HepG2 (cell line): ENCODE measurements around the gene CALN1. TPM values are rescaled to one million over a fixed set of nuclear protein-coding genes. Genes with fewer than 3 reads are reported as not detected.

Experiments
- ATAC-seq: fragments of 200-7000 bp; cut with Tn5 transposase; 3 replicates; pipeline ENCODE4 v1.9.1; 2020; ENCODE audit warnings: mild to moderate bottlenecking, moderate library complexity
- BruUV-seq: library from RNA; stranded (reverse); fragments of 400-500 nt; replicated peaks from 2 replicates; lab custom pipeline; 2021; lab: Mats Ljungman, UMichigan
- CTCF ChIA-PET: fragments of 300-600 bp; formaldehyde crosslinking; extraction: SDS; loops from one replicate; lab custom pipeline; 2021; ENCODE audit warnings: low total read pairs, inconsistent platforms, low intra/inter-chr PET ratio; lab: Yijun Ruan, JAX
- POLR2A ChIA-PET: fragments of 350-600 bp; sonication (Branson Sonifier 250); formaldehyde crosslinking; loops from one replicate; lab custom pipeline; 2020; ENCODE audit warnings: antibody characterized with exemption, inconsistent platforms; lab: Yijun Ruan, JAX
- DNase-seq: peaks from one replicate; pipeline ENCODE4 v3.0.0-alpha.2; 2015; ENCODE audit warnings: low spot score
- FAIRE-seq: peaks from 3 replicates; lab custom pipeline; 2011; peaks lifted over from hg19 to GRCh38; lab: Jason Lieb, UNC
- H2AFZ ChIP-seq: one replicate; pipeline ENCODE4 v1.6.1; 2011; ENCODE audit warnings: low read length, inconsistent platforms
- H3K27ac ChIP-seq: fragments of 300-600 bp; 3 replicates; pipeline ENCODE4 v1.8.0; 2011; ENCODE audit warnings: mixed run types, mild to moderate bottlenecking, mixed read lengths, low read length, inconsistent platforms; ENCODE audit not compliant: insufficient read depth; ENCODE audit errors: extremely low read length
- H3K27me3 ChIP-seq, 2 experiments: fragments of 200-600 bp in 1 of 2; 2 replicates in 1 of 2; 3 replicates in 1 of 2; pipeline versions ENCODE4 v1.6.0 to v1.8.0; 2011; ENCODE audit warnings: low read length in 2 of 2, mild to moderate bottlenecking in 2 of 2, moderate library complexity in 2 of 2, inconsistent platforms in 1 of 2; ENCODE audit not compliant: insufficient read depth in 2 of 2, control insufficient read depth in 1 of 2
- H3K36me3 ChIP-seq, 2 experiments: fragments of 200-600 bp in 1 of 2; replicated peaks in 1 of 2; 2 replicates in 1 of 2; 3 replicates in 1 of 2; pipeline versions ENCODE4 v1.5.1 to v1.8.0; 2011; ENCODE audit warnings: low read length in 2 of 2, inconsistent platforms in 1 of 2; ENCODE audit not compliant: insufficient read depth in 2 of 2, control insufficient read depth in 1 of 2
- H3K4me1 ChIP-seq: 2 replicates; pipeline ENCODE4 v1.5.1; 2012; ENCODE audit warnings: low read length, inconsistent platforms; ENCODE audit not compliant: insufficient read depth
- H3K4me2 ChIP-seq: 2 replicates; pipeline ENCODE4 v1.6.0; 2011; ENCODE audit warnings: low read depth, low read length, inconsistent platforms
- H3K4me3 ChIP-seq, 3 experiments: fragments of 200-600 bp in 1 of 3; sonication (generic), shearing (Covaris generic) in 1 of 3; replicated peaks in 1 of 3; 2 replicates each; pipeline ENCODE4 v1.5.1; 2011 to 2016; ENCODE audit warnings: low read length in 3 of 3, inconsistent platforms in 2 of 3, low read depth in 2 of 3, mild to moderate bottlenecking in 2 of 3, control low read depth in 1 of 3, mixed read lengths in 1 of 3; ENCODE audit not compliant: insufficient read depth in 1 of 3
- H3K79me2 ChIP-seq: one replicate; pipeline ENCODE4 v1.6.1; 2011; ENCODE audit warnings: low read length, inconsistent platforms; ENCODE audit not compliant: insufficient read depth
- H3K9ac ChIP-seq: 2 replicates; pipeline ENCODE4 v1.6.0; 2011; ENCODE audit warnings: mild to moderate bottlenecking, low read depth, low read length, inconsistent platforms; ENCODE audit not compliant: insufficient read depth
- H3K9me3 ChIP-seq: 2 replicates; pipeline ENCODE4 v1.5.1; 2012; ENCODE audit warnings: mild to moderate bottlenecking, low read length
- H4K20me1 ChIP-seq: 2 replicates; pipeline ENCODE4 v1.6.0; 2011; ENCODE audit warnings: inconsistent platforms, mild to moderate bottlenecking, low read length, moderate library complexity; ENCODE audit not compliant: insufficient read depth
- CEBPB ChIP-seq: IDR thresholded peaks from 2 replicates; pipeline ENCODE4 v1.6.1; 2011; ENCODE audit warnings: low read depth, low read length, improper control_type of control experiment, borderline replicate concordance
- ELF1 ChIP-seq: sonication (generic); formaldehyde crosslinking; IDR thresholded peaks from 2 replicates; pipeline ENCODE4 v1.4.0; 2020; ENCODE audit warnings: missing genetic modification reagents
- GATA4 ChIP-seq: sonication (generic); IDR thresholded peaks from 2 replicates; pipeline ENCODE4 v1.6.1; 2016; ENCODE audit warnings: antibody characterized with exemption, low read depth, borderline replicate concordance
- IKZF5 ChIP-seq: IDR thresholded peaks from 2 replicates; pipeline ENCODE4 v1.6.1; 2018; ENCODE audit warnings: missing genetic modification reagents, mild to moderate bottlenecking, missing compliant biosample characterization
- NFKB2 ChIP-seq: sonication (generic); formaldehyde crosslinking; IDR thresholded peaks from 2 replicates; pipeline ENCODE4 v1.4.0; 2020; ENCODE audit warnings: missing genetic modification reagents, borderline replicate concordance
- PHB2 ChIP-seq: fragments of 450-650 bp; IDR thresholded peaks from 2 replicates; pipeline ENCODE4 v1.6.1; 2018; ENCODE audit not compliant: partially characterized antibody
- SP140L ChIP-seq: sonication (generic); formaldehyde crosslinking; IDR thresholded peaks from 2 replicates; pipeline ENCODE4 v1.4.0; 2020; ENCODE audit warnings: missing genetic modification reagents, borderline replicate concordance
- TOPORS ChIP-seq: sonication (generic); formaldehyde crosslinking; IDR thresholded peaks from 2 replicates; pipeline ENCODE4 v1.8.0; 2023; ENCODE audit warnings: mild to moderate bottlenecking, missing genetic modification reagents
- ZFAT ChIP-seq: sonication (generic); formaldehyde crosslinking; conservative IDR thresholded peaks from 2 replicates; pipeline ENCODE4 v1.8.1; 2023; ENCODE audit warnings: missing genetic modification reagents, inconsistent platforms
- ZFP1 ChIP-seq: IDR thresholded peaks from 2 replicates; pipeline ENCODE4 v1.6.1; 2016
- ZNF337 ChIP-seq: sonication (generic); formaldehyde crosslinking; IDR thresholded peaks from 2 replicates; pipeline ENCODE4 v1.5.1; 2020; ENCODE audit warnings: missing genetic modification reagents, low read depth, mild to moderate bottlenecking, borderline replicate concordance
- ZNF343 ChIP-seq: sonication (generic); formaldehyde crosslinking; IDR thresholded peaks from 2 replicates; pipeline ENCODE4 v1.4.0; 2020; ENCODE audit warnings: mild to moderate bottlenecking, missing genetic modification reagents
- ZNF510 ChIP-seq: sonication (generic); formaldehyde crosslinking; IDR thresholded peaks from 2 replicates; pipeline ENCODE4 v1.4.0; 2020; ENCODE audit warnings: low read depth, mild to moderate bottlenecking, missing genetic modification reagents
- ZNF615 ChIP-seq: sonication (generic); formaldehyde crosslinking; IDR thresholded peaks from 2 replicates; pipeline ENCODE4 v1.5.0; 2020; ENCODE audit warnings: mild to moderate bottlenecking, missing genetic modification reagents, borderline replicate concordance
- ZNF773 ChIP-seq: sonication (generic); formaldehyde crosslinking; IDR thresholded peaks from 2 replicates; pipeline ENCODE4 v1.4.0; 2020; ENCODE audit warnings: missing genetic modification reagents, borderline replicate concordance
- WGBS: methylation state at CpG from one replicate; pipeline ENCODE4 v1.1.6; 2017; ENCODE audit warnings: low lambda C conversion rate; 5-methylcytosine and 5-hydroxymethylcytosine counted together
- in situ Hi-C: cut with HindIII; loops from 2 replicates; pipeline ENCODE4 v1.10.0; 2017; ENCODE audit warnings: low pct_unique_long_range_greater_than_20kb; ENCODE audit not compliant: extremely low pct_ligation_motif_present
- intact Hi-C: fragments of 100-400 bp; cut with micrococcal nuclease; formaldehyde crosslinking; loops from one replicate; pipeline ENCODE4 v1.10.0; 2022; ENCODE audit not compliant: unreplicated experiment
- polyA plus RNA-seq, 8 experiments: library from polyadenylated mRNA; depleted of rRNA in 3 of 8; stranded (reverse) in 7 of 8; unstranded in 1 of 8; fragments of >200 nt; fragmentation: Illumina TruSeq in 4 of 8; extraction: Trizol in 4 of 8; gene quantifications; 2 replicates each; pipeline versions ENCODE4 v1.2.1 to v1.2.3, GENCODE V29; 2011 to 2016; ENCODE audit warnings: low read depth in 4 of 8, missing spikeins in 1 of 8, mixed read lengths in 1 of 8; ENCODE audit not compliant: insufficient read depth in 1 of 8
- total RNA-seq, 5 experiments: library from RNA; depleted of rRNA; stranded (reverse); fragments of >200 nt; fragmentation: Illumina TruSeq; extraction: Trizol; gene quantifications; 2 replicates each; pipeline ENCODE4 v1.2.3, GENCODE V29; 2016; ENCODE audit warnings: low read depth in 1 of 5

Gene CALN1
- total and polyA plus RNA-seq, 2 of the 13 experiments (the other 11 are each of a cell fraction or from before 2014, with no cell fraction given) = not detected

- no peaks in the 10 kb centered on the region for H3K4me1 ChIP-seq
- no peak for DNase-seq
- H3K9me3 ChIP-seq = no peaks in the 10 kb centered on the region
- ATAC-seq = no peak
- intact Hi-C loops = no loop called here
- no peak for FAIRE-seq
- H3K4me2 ChIP-seq = no peak overlapping the region
- no peak overlapping the region for H2AFZ ChIP-seq
- POLR2A ChIA-PET = no interaction called here
- no peaks in the 10 kb centered on the region for H3K79me2 ChIP-seq
- no peaks in the 10 kb centered on the region for H4K20me1 ChIP-seq
- H3K27me3 ChIP-seq = no peaks in the 10 kb centered on the region; a peak in 1 of 5 replicates
- H3K4me3 ChIP-seq = no peak overlapping the region
- TF ChIP-seq TOPORS (CRISPR knock-in tag) = no peak
- TF ChIP-seq ELF1 (CRISPR knock-in tag) = no peak
- no peak for TF ChIP-seq PHB2
- no peak for TF ChIP-seq CEBPB
- TF ChIP-seq ZNF343 (CRISPR knock-in tag) = no peak
- no peak for TF ChIP-seq SP140L
- TF ChIP-seq IKZF5 = no peak
- TF ChIP-seq ZNF510 (CRISPR knock-in tag) = no peak
- TF ChIP-seq NFKB2 = no peak
- no peak for TF ChIP-seq ZNF337 (CRISPR knock-in tag)
- TF ChIP-seq GATA4 = no peak
- TF ChIP-seq ZNF615 (CRISPR knock-in tag) = no peak
- TF ChIP-seq ZFP1 = no peak
- no peak for TF ChIP-seq ZFAT
- TF ChIP-seq ZNF773 (CRISPR knock-in tag) = no peak
- BruUV-seq = no TSS peak
- no peaks in the 10 kb centered on the region for H3K36me3 ChIP-seq
- no peak overlapping the region for H3K9ac ChIP-seq
- CTCF ChIA-PET = no interaction called here
- in situ Hi-C loops = no loop called here
- 0% methylated on average over 1 of the region's 2 CpGs for WGBS
- no peak overlapping the region for H3K27ac ChIP-seq
Observed at GRCh38 chr7:72266771-72267170, 145.4 kb downstream of the CALN1 start.
